NCI-H748 (cell line): ENCODE measurements around the gene UNC79.

ENCODE experiments used
- DNase-seq: peaks from one replicate; lab custom pipeline; 2025; ENCODE audit not compliant: unreplicated experiment; lab: John Stamatoyannopoulos, UW

The UNC79 gene

GRCh38 chr14:93745603-93746273, 315.0 kb downstream of the UNC79 start:
- DNase-seq: no peak

- DNase-seq: no peak
These were observed 316.4 kb downstream of the UNC79 start for GRCh38 chr14:93747102-93747501.

GRCh38 chr14:93747560-93747959, 316.8 kb downstream of the UNC79 start:
- no peak for DNase-seq

- DNase-seq: no peak
These were observed 317.7 kb downstream of the UNC79 start for GRCh38 chr14:93748208-93749075.

- DNase-seq: no peak
These were observed 318.3 kb downstream of the UNC79 start for GRCh38 chr14:93749076-93749420.

- no peak for DNase-seq
These were observed 321.4 kb downstream of the UNC79 start for GRCh38 chr14:93751946-93752655.

GRCh38 chr14:93752980-93753561, 322.3 kb downstream of the UNC79 start:
- DNase-seq: no peak

GRCh38 chr14:93753647-93754046, 322.9 kb downstream of the UNC79 start:
- no peak for DNase-seq

- no peak for DNase-seq
These were observed 326.5 kb downstream of the UNC79 start for GRCh38 chr14:93757206-93757605.
